ENCODE results near the gene FAM9B.
"Not testable (repeated sequence)": the region's sequence is repeated elsewhere in the genome, so short reads cannot be mapped to it uniquely, and the experiment has no call there.

Gene FAM9B
- total RNA-seq, result 0 to 0.08 (median 0) reads per million in 4 donors

DNA sequence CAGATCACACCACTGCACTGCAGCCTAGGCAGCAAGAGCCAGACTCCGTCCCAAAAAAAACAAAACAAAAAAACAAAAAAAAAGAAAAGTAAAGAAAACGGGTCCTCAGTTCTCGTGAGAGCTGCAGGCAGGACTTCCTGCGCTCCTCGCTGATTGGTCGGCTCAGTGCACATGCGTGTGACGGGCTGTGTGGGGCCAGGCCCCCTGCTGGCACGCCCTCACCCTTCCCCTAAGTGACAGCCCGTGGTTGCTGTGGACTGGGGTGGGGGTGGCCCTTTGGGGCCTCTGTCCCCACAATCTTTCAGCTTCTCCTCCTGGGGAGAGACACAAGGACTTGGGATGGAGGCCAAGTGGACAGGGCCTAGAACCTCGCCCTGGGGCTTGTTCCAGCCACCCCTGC is at the start of gene FAM9B:
Gene FAM9B, minus strand, starts transcription at position 139 of the 400 bp plus-strand sequence. CDS start 1,141 bp downstream, outside the sequence.
- DNase-seq, result no peak

DNA sequence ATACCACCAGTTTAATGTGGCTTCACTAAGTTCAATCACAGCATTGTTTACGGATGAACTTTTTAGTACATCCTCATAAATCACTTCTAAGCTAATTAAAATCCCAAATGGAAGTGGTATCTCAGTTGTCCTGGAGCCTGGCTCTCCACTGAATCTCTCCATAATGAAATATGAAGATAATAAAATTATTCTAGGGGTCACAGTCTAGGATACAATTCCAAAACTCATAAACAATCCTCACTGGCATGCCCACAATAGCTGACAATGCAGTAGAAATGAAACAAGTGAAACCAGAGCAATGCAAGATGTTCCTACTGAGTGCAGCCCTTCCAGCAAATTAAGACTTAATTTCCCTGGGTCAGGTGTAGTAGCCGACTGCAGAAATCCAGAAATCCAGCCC is 47.3 kb upstream of the FAM9B start:
- DNase-seq, result no peak

DNA sequence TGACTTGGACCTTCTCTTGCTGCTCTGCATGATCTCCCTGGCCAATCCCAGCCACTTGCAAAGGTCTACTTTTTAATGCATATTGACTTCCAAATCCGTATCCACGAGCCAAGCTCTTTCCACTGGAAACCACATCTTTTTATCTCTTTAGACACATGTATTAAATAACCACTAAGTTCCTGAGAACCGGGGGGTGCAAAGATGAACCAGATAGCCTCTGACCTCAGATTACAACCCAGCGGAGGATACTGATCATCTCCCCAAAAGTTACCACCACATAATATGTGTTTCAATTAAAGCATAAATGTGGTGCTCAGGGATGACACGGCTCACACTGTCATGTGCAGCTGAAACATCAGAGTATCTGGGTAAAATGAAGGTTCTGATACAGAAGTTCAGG is 40.4 kb upstream of the FAM9B start:
- DNase-seq, result no peak

DNA sequence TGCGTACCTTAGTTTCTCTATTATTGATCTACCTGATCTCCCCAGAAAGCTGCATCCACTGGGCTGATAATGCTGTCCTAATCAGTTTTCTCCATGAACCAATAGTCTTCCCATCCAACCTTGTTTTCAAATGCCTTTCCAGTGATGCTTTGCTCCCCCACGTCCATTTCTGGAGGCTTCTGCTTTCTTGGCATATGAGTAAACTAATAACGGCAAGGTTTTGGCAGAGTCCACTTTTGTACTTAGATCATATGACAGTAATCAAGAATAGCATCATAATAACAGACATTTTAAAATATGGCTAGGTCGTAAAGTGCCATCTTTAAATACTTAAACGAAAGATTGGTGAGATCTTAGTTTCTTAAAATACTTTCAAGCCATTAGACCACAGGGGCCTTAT is 38.4 kb upstream of the FAM9B start:
- DNase-seq, result no peak

DNA sequence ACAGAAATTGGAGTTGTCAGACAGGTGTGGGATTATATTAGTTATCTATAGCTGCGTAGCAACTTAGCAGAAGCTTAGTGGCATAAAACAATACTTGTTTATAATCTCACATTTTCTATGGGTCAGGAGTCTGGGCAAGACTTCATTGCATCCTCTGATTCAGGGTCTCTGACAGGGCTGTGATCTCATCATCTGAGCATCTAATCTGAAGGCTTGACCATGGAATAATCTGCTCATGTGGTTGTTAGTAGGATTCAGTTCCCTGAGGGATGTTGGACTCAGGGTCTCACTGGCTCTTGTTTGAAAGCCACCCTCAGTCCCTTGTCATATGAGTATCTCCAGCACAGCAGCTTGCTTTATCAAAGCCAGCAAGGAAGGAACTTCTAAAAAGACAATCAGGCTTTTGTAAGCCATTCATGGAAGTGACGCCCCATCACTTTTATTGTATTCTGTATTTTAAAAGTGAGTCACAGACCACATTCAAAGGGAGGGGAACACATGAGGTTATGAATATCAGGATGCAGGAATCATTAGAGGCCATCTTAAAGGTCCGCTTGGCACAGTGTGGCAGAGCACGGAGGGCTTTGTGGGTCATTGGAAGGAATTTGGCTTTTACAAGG is 37.2 kb upstream of the FAM9B start:
- no peak for DNase-seq

DNA sequence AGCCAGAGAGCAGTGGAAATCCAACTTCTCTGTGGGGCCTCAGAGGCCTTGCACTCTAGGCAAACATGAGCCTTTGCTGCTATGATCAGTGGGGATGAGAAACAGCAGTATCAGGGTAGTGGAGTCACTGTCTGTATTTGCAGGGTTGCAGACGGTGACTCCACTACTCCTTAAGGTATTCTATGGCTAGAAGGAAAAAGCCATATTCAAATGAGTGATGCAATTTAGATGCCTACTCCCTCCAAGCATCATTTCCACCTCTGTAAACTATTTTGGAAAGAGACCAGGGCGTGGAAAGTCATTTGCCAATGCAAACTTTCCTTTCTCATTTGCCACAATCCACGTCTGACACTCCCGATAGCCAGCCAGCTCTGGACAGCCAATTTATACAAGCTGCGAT is 35.6 kb upstream of the FAM9B start:
- no peak for DNase-seq

DNA sequence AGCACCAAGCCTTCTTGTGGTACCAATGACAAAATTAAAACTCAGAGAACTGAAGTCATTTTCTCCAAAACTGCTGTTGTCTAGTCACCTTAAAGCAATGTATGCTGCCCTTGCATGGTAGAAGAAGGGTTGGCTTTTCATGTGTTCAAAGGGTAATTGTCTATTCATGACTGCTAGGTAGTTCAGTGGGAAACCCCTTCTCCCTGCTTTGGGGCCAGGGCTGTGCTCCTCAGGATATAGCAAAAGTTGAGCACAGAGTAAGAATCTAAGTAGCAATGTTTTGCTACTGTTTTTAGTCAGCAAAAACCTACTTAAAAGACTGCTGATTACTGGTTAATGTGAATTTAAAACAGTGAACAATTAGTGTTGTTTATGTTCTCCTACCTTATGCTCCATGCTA is 30.8 kb upstream of the FAM9B start:
- DNase-seq, result no peak

DNA sequence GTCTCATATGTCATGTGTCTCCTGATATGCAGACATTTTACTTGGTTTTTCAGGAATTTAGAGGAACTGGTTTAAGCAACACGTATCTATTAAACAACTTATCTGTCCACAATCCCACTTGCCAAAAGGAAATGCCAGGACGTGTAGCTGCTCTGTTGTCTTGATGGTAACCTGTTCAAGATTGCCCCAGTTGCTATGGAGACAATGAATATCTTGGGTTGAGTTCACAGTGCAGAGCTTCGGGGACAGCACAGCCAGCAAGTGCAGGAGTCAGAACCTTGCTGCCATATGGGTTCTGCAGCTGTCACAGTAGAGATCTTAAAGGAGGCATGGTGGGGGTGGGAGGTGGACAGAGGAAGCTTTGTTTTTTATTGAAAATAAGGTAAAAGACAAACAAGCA is 28.7 kb upstream of the FAM9B start:
- DNase-seq, result no peak

DNA sequence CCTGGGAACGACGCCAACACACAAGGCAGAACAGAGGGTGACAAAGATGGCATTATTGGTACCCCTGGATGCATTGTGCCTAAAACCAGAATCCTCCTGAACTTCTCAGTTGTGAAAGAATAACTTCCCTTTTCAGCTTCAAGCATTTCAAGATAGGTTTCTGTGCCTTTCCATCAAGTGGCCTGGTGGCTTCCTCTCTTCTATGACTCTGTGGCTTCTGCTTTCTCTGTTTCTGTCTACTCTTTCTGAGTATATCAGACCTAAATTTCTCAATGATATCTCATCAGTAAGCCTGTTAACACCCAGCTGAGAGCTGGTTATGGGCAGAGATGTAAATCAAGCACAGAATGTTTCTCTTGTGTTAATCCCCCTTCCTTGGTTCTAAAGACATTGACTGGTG is 21.4 kb upstream of the FAM9B start:
- DNase-seq, result no peak

DNA sequence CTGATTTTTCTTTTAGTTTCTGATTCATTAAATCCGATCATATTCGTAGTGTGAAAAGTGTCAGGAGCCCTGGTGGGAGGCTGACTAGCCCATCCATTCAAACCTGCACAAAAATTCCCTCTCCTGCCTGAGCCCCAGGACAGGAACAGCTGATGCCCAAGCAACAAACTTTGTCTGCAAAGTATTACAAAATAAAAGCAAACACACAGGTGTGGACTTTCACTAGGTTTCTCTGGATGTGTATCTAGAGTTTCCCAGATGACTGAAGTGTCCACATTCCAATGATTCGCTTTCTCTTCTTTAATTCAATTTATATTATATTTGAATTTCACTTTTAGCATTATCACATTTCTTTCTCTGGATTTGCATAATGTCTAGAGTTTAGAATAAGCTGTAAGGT is 18.2 kb upstream of the FAM9B start:
- DNase-seq, result no peak

DNA sequence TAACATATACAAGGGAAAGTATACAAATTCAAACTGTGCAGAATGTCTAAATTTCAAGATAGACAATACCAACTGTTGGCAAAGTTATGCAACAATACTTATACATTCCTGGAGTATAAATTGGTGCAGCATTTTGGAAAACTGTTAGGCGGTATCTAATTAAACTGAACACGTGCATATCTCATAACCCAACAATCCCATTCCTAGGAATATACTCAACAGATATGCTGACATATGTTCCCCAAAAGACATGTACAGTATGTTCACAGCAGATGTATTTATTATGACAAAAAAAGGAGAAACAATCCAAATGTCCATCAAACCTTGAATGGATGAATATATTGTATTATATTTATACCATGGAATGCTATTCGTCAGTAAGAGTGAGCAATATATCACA is 16.4 kb upstream of the FAM9B start:
- no peak for DNase-seq

DNA sequence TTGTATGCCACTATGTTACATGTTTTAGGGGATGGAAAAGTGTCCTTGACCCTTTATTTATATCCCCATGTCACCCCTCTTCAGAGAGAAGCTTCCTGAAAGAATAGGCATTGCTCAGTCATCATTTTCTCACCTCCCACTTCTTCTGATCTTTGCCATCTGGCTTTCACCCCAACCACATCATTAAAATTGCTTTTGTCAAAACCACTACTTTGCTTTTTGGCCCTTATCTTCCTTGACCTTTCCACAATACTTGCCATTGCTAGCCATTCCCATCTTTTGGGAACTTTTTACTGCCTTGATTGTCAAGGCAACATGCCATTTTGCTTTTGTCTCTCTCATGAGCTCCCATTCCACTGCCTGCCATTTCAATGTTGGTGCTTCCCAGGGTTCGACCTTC is 14.9 kb upstream of the FAM9B start:
- no peak for DNase-seq

DNA sequence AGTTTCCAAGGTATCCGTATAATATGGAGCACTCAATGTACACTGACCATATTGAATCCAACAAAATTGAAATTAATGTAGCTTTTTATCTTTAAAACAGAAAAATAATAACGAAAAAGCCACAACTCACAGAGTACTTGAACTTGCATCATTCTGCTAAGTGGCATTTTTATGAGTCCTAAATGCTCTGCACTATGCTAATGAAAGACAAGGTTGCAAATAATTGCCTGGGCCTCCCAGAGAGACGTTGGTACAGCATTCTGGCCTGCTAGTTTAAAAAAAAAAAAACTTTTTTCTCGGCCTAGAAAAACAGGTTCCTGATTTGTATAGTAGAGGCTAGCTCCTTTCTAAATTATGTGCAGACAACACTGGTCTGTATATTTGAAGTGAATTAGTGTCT is 4.3 kb upstream of the FAM9B start:
- no peak for DNase-seq

DNA sequence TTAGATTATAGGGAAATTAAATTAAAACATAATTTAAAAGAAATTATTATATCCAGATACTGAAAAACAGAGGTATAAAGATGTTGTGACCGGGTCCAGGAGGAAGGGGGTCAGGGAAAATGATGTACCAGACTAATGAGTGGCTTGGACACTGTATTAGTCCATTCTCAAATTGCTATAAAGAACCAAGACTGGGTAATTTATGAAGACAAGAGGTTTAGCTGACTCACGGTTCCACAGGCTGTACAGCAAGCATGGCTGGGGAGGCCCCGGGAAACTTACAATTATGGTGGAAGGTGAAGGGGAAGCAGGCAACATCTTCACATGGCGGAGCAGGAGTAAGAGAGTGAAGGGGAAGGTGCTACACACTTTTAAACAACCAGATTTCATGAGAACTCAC is 3.4 kb upstream of the FAM9B start:
- no peak for DNase-seq

DNA sequence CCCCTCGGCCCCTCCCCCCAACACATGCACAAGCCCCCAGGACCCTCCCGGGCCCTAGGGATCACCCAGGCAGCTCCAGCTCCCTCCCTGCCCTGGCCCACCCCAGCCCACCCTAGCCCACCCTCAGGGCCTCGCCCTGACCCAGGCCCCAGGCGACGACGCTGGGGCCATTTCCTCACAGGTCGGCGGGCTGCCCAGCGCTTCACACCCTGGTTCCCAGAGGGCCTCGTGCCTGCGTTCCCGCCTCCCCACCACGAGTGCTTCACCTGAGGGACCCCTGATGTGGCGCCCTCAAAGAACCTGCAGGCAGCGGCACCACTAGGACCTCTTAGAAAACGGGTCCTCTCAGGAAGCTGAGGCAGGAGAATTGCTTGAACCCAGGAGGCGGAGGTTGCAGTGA is 341 bp downstream of the FAM9B start:
- no peak for DNase-seq

DNA sequence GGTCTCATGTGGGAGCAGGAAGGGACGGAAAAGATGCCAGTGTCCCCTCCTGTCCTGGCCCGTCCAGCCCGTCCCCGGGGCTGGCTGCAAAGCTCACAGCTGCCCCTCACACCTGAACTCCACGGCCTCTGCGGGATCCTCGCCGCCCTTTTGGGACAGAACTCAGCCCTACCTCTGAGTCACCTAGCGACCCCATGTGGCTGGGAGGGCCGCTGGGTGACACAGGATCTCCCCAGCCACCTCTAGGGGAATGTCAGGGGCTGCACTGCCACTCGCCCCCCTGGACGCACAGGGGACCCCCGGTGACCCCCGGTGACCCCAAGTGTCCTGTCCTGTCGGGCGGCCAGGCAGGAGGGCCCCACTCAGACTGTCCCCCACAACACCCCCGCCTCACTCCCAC is 748 bp downstream of the FAM9B start:
- no peak for DNase-seq

DNA sequence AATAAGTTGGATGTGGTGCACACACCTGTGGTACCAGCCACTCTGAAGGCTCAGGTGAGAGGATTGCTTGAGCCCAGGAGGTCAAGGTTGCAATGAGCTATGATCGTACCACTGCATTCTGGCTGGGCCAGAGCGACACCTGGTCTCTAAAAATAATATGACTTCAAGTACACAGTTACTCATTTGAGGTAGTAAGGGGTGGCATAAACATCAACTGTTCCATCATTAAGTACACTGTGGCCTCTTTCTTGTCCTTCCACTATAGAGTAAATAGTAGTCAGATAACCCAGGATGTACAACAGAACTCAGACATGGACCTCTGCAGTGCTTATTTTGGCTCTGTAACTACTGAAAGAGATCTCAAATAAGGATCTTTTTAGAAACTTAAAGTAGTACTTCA is 10.6 kb downstream of the FAM9B start:
- DNase-seq, result peak in 1 of 5 donors; percentile 13

DNA sequence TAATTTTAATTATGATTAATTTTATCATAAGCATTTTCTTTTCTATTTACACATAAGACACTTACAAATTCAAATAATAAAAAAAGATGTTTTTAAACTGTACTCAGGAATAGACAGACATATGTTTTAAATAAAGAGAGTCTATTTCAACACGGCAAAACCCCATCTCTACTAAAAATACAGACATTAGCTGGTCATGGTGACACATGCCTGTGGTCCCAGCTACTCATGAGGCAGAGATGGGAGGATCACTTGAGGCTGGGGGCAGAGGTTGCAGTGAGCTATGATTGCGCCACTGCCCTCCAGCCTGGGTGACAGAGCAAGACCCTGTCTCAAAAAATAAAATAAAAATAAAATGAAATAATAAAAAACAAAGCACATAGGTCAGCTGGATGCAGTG is 14.8 kb downstream of the FAM9B start:
- no peak for DNase-seq

DNA sequence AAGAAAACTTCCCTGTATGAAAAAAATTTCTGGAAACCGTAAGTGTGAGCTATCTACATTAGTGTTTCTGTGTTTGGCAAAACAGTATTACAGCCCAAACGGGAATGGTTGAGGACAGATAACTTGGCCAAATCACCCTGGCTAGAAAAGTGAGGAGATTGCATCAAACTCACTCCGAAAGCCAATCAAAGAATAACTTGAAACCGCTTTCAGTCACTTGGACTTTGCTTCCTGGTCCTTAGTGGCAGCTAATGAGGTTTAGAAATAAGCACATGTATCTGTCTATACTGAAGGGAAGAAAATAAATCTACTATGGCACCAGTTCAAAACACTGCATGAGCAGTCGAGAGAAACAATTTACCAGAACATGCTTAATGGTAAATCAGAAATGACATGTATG is 15.6 kb downstream of the FAM9B start:
- not testable (repeated sequence) for DNase-seq

DNA sequence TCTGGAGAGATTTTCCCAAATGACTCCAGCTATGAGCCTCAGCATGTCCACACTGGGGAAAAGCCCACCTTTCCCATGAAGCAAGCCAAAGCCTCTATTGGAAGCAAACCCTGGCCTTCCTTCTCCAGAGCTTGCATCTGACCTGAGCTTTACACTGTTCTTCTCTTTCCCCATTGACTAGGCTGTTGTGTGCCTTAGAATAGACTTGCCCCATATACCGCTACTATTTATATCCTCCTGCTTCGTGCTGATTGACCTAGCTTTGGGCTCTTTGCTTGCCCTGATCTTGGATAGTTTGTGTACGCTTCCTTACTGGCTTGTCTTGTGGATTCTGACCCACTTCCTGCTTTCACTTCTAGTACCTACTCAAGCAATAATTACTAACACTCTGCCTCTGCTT is 30.9 kb downstream of the FAM9B start:
- DNase-seq, result no peak

DNA sequence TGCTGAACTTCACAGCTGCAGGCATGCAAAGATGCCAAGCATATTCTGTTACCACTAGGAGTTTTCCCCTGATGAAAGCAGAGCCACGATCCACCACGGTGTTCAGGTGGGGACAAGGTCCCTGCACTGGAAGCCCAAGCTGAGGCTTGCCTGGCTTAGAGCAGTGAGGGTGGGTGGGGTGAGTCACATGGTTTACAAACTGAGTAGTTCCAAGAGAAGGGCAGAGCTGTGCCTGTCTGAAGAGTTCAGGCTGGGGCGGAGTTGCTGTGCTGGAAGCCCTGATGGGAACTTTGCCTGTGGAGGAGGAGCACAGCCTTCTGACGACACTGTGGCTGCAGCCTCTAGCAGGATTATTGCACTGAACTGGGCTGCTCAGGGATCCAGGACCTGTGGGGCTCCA is 45.5 kb downstream of the FAM9B start:
- no peak for DNase-seq

DNA sequence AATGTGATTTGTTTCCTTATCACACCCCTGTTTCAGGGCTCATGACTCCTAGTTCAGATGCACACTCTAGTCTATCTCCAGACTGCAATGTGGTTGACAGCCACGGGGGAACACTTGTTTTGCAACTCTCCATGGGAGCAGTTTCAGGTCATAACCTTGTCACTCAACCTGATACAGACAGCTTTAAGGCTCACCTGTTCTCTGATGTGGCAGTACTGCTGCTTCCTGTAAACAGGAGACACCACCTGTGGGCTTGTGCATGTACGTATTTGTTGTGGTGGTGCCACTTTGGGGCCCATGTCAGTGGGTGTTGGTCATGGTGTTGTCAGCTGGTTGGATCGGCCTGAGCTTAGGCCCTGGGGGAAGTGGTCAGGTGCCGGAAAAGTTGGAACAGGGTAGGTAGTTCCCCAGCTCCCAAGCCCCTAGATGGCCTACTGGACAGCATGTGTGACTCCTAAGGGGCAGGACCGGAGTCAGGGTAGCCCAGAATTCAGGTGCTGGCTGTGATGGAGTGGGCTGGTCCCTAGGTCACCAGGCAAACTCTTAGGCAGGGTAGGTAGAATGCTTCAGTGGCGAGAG is 46.2 kb downstream of the FAM9B start:
- peak; percentile 5 to 41 (median 33) for DNase-seq

DNA sequence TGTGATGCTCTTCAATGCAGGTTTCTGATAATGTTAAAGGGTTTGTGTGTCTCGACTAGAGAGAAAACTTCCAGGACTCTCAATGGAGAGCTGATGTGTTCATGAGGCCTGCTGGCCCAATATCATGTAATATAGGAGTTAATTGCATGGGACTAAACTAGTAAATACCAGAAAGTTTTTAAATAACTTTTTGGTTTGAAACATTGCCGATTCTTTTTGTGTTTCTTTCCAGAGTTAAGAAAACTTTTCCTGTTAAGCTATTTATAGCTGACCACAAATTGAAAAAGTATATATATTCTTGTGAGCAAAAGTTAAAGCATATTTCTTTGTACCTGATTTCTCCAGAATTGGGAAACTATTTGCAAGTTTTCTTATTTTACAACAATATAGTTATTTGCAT is 49.7 kb downstream of the FAM9B start:
- no peak for DNase-seq

DNA sequence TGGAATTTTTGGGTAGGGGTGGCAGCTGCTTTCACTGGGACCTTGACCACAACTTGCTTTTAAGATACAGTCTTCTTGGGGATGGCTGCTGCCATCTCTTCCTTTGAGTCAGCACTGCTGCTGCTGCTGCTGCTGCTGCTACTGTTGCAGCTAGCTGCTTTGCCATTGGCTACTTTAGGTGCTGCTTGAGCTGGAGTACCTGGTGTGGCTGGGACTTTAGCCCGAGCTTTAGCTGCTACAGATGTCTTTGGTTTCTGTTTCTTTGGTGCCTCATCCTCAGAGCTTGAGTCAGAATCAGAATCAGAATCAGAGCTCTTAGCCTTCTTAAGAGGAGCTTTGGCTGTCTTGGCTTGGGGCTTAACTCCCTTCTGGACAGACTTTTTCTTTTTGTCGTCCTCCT is 52.2 kb downstream of the FAM9B start:
- DNase-seq, result peak in 1 of 5 donors; percentile 68

DNA sequence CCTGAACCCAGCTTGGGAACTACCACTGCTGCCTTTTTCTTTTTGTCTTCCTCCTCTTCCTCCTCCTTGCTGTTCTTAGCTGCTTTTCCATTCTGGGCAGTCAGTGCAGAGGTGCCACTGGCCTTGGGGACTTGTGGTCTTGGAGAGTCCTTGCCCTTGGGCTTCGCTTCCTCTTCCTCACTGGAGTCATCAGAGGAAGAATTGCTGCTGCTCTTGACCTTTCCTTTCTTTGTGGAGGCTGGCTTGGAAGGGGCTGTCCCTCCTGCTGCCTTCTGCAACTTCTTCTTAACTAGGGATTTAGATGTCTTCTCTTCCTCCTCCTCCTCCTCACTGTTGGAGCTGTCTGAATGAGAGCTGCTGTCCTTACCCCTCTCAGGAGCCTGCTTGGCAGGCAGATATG is 53.2 kb downstream of the FAM9B start:
- DNase-seq, result no peak
